H1 (cell line): Measurements from ENCODE around the gene PSAP. TPM values are rescaled to one million over a fixed set of nuclear protein-coding genes. Genes with fewer than 3 reads are reported as not detected.
A peak's percentile ranks its signal among the peaks of the same experiment; 100 is the strongest.

Experiments used
- SIN3A ChIP-seq, 2 experiments: IDR thresholded peaks in 1 of 2; conservative IDR thresholded peaks in 1 of 2; 2 replicates each; pipeline ENCODE4 v1.6.1; 2011 to 2012; ENCODE audit warnings: low read length in 2 of 2, improper control_type of control experiment in 1 of 2, low read depth in 1 of 2, mild to moderate bottlenecking in 1 of 2
- TEAD4 ChIP-seq: IDR thresholded peaks from 2 replicates; pipeline ENCODE4 v1.6.1; 2012; ENCODE audit warnings: low read depth, low read length, inconsistent platforms, mixed read lengths
- polyA plus RNA-seq, 7 experiments: library from polyadenylated mRNA; depleted of rRNA in 3 of 7; stranded (reverse) in 5 of 7; unstranded in 2 of 7; fragments of >200 nt in 5 of 7; fragments of 200-250 nt in 2 of 7; gene quantifications; 1 replicate in 5 of 7; 2 replicates in 1 of 7; 4 replicates in 1 of 7; pipeline versions ENCODE4 v1.2.1 to v1.2.3, GENCODE V29; 2011 to 2013; ENCODE audit warnings: missing spikeins in 2 of 7, mixed read lengths in 2 of 7
- total RNA-seq: library from RNA; stranded (reverse); fragmentation: NEBNext Ultra II Directional; extraction: Animal tissue kit (Norgen Biotek cat#: 25700); gene quantifications from 2 replicates; pipeline ENCODE4 v1.2.1, GENCODE V29; 2021

PSAP gene
- total and polyA plus RNA-seq, 2 of the 8 experiments (the other 6 are each of a cell fraction or from before 2014, with no cell fraction given), result 386 to 504 TPM

DNA sequence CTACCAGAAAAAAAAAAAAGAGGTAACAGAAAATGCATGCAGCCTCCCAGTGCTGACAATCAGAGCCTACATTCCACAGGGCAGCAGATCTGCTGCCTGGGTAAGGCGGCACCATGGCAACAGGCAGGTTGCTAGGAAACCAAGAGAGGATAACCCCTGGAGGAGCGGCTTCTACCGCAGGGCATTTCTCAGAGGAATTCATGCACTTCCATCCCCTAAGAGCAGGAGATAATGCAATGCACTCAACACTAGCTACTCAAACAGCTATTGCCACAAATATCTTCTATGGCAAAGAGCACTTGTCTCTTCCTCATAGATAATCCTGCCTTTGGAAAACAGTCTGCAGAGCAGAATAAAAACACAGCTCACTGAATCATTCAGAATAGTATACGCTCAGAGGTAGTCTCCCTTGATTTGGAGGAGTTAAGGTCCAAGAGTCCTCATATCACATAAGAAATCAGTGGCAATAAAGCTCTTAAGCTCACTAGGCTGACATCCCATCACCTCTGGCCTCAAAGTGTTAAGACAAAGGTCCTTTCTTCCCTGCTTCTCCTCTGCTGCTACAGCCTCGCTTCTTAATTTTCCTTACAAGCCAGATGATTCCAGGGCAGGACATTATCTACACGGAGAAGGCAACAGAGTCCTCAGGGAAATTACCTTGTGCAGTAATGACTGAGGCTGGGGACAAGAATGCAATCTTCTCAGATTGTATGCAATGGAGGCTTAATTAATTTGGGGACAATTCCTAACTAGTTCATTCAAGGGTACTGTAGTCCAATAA is 10.7 kb downstream of the PSAP start (continued):
- TF ChIP-seq SIN3A (conservative IDR thresholded peaks at IDR 0.05 in 1 of 2, IDR thresholded peaks at IDR 0.05 in 1 of 2; ENCODE audit: low read depth in 1 of 2, low read length in 2 of 2), result peak in 1 of 2 experiments; percentile 66; a peak in 1 of 4 replicates
- peak; percentile 84; the same call in 1 of the 2 replicates for TF ChIP-seq TEAD4
- TF ChIP-seq, all 59 proteins: peak for 5
